Measurements from ENCODE around the gene ERV3-1.

- TF ChIP-seq, protein P1, sequence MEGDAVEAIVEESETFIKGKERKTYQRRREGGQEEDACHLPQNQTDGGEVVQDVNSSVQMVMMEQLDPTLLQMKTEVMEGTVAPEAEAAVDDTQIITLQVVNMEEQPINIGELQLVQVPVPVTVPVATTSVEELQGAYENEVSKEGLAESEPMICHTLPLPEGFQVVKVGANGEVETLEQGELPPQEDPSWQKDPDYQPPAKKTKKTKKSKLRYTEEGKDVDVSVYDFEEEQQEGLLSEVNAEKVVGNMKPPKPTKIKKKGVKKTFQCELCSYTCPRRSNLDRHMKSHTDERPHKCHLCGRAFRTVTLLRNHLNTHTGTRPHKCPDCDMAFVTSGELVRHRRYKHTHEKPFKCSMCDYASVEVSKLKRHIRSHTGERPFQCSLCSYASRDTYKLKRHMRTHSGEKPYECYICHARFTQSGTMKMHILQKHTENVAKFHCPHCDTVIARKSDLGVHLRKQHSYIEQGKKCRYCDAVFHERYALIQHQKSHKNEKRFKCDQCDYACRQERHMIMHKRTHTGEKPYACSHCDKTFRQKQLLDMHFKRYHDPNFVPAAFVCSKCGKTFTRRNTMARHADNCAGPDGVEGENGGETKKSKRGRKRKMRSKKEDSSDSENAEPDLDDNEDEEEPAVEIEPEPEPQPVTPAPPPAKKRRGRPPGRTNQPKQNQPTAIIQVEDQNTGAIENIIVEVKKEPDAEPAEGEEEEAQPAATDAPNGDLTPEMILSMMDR (conservative IDR thresholded peaks at IDR 0.05; ENCODE audit: low read length) = no peak
- TF ChIP-seq EZH2phosphoT487 (IDR thresholded peaks at IDR 0.05; ENCODE audit: borderline replicate concordance, low read depth, low read length) = no peak
Observed at GRCh38 chr7:64997164-64997908, 9.2 kb downstream of the ERV3-1 start.

All from OCI-LY7 (cell line).